GM12892 (cell line): ENCODE results near the gene TRIM10.

ENCODE experiments used
- POLR2A ChIP-seq: IDR thresholded peaks from 2 replicates; pipeline ENCODE4 v1.6.1; 2011; ENCODE audit warnings: low read depth, low read length, control low read depth
- POLR2AphosphoS5 ChIP-seq: IDR thresholded peaks from 2 replicates; pipeline ENCODE4 v1.6.1; 2011; ENCODE audit warnings: low read depth, low read length, control low read depth
- TAF1 ChIP-seq: IDR thresholded peaks from 2 replicates; pipeline ENCODE4 v1.6.1; 2011; ENCODE audit warnings: low read depth, mild to moderate bottlenecking, control low read depth, low read length, borderline replicate concordance

GRCh38 chr6:30103872-30104179, 57.2 kb downstream of the TRIM10 start:
- TF ChIP-seq POLR2AphosphoS5 (no peak), POLR2A (no peak), TAF1 (no peak)
